ENCODE results near the gene MYL9. TPM values are rescaled to one million over a fixed set of nuclear protein-coding genes. Genes with fewer than 3 reads are reported as not detected.

MYL9 gene
- 31.2 and 35.2 TPM in 2 replicates for total RNA-seq

GRCh38 chr20:36541227-36541767, at the start of gene MYL9:
Gene MYL9 (plus strand): TSS chr20:36541519. CDS start chr20:36544885, 3,366 bp downstream.

GRCh38 chr20:36573103-36573797, 31.9 kb downstream of the MYL9 start, which contains the start of gene TGIF2:
Gene TGIF2 (plus strand): TSS chr20:36573597. CDS start chr20:36578775, 5,178 bp downstream.

Other genes with a start within 250 kb of the MYL9 start
- gene DLGAP4, start 235.2 kb upstream of the MYL9 start, total RNA-seq, result 9.5 and 28.2 TPM in 2 replicates
- 9.5 TPM in 2 replicates for gene TGIF2, start 32.1 kb downstream of the MYL9 start, total RNA-seq
- gene RAB5IF, start 64.3 kb downstream of the MYL9 start, total RNA-seq, result 62.0 and 90.9 TPM in 2 replicates
- not detected in 2 replicates for gene SLA2, start 104.7 kb downstream of the MYL9 start, total RNA-seq
- 20.2 and 23.9 TPM in 2 replicates for gene NDRG3, start 204.6 kb downstream of the MYL9 start, total RNA-seq
- 6.8 and 12.6 TPM in 2 replicates for gene DSN1, start 232.2 kb downstream of the MYL9 start, total RNA-seq

All from smooth muscle cell of the umbilical artery (primary cell).